ENCODE data around the gene TAB3.

Gene TAB3

DNA sequence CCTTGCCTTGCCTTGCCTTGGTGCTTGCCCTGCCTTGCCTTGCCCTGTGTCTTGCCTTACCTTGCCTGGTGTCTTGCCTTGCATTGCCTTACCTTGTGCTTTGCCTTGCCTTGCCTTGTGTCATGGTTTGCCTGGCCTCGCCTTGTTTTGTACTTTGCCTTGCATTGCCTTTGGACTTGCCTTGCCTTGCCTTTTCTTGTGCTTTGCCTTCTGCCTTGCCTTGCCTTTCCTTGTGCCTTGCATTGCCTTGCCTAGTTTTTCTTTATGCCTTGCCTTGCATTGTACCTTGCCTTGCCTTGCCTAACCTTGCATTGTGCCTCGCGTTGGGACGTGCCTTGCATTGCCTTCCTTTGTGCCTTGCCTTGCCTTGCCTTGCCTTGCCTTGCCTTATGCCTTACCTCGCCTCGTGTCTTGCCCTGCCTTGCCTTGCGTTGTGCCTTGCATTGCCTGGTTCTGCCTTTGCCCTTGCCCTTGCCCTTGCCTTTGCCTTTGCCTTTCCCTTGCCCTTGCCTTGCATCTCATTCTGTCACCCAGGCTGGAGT lies 82.8 kb downstream of the TAB3 start:
- Histone ChIP-seq H3K4me2 (ENCODE audit: low read depth, low read length) (no peak overlapping the region), H3F3A (ENCODE audit: insufficient read depth, low read length) (no peaks in the 10 kb centered on the region), H3K27ac (ENCODE audit: low read length) (no peak overlapping the region), H3K27me3 (replicated peaks; ENCODE audit: insufficient read depth, low read length) (no peaks in the 10 kb centered on the region), H4K20me1 (ENCODE audit: insufficient read depth, low read length) (no peaks in the 10 kb centered on the region), H3K9me3 (replicated peaks; ENCODE audit: insufficient read depth, low read length) (no peaks in the 10 kb centered on the region), H2AFZ (ENCODE audit: low read length) (no peak overlapping the region), H3K9me2 (replicated peaks; ENCODE audit: insufficient read depth, low read length) (no peaks in the 10 kb centered on the region), H3K4me1 (ENCODE audit: low read length) (no peaks in the 10 kb centered on the region), H3K4me3 (ENCODE audit: low read length) (no peak overlapping the region), H3K79me2 (ENCODE audit: low read length) (no peaks in the 10 kb centered on the region), H3K9ac (ENCODE audit: low read length) (no peak overlapping the region), H3K36me3 (replicated peaks; ENCODE audit: insufficient read depth, low read length) (no peaks in the 10 kb centered on the region)
- no peak for DNase-seq
- TF ChIP-seq EZH2phosphoT487 (IDR thresholded peaks at IDR 0.05; ENCODE audit: low read length) (no peak), EZH2 (optimal IDR thresholded peaks at IDR 0.05; ENCODE audit: low read depth, low read length) (no peak)
- TF ChIP-seq, protein P1, sequence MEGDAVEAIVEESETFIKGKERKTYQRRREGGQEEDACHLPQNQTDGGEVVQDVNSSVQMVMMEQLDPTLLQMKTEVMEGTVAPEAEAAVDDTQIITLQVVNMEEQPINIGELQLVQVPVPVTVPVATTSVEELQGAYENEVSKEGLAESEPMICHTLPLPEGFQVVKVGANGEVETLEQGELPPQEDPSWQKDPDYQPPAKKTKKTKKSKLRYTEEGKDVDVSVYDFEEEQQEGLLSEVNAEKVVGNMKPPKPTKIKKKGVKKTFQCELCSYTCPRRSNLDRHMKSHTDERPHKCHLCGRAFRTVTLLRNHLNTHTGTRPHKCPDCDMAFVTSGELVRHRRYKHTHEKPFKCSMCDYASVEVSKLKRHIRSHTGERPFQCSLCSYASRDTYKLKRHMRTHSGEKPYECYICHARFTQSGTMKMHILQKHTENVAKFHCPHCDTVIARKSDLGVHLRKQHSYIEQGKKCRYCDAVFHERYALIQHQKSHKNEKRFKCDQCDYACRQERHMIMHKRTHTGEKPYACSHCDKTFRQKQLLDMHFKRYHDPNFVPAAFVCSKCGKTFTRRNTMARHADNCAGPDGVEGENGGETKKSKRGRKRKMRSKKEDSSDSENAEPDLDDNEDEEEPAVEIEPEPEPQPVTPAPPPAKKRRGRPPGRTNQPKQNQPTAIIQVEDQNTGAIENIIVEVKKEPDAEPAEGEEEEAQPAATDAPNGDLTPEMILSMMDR (IDR thresholded peaks at IDR 0.05; ENCODE audit: low read length), result no peak

DNA sequence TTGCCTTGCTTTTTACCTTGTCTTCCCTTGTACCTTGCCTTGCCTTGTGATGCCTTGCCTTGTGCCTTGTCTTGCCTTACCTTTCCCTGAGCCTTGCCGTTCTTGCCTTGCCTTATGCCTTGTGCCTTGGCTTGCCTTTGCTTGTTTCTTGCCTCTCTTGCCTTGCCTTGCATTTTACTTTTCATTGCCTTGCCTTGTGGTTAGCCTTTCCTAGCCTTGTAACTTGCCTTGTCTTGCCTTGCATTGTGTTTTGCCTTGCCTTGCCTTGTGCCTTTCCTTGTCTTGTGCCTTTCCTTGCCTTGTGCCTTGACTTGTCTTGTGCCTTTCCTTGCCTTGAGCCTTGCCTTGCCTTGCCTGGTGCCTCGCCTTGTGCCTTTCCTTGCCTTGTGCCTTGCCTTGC lies 84.6 kb downstream of the TAB3 start:
- DNase-seq, result no peak
- Histone ChIP-seq H3K9me3 (replicated peaks; ENCODE audit: insufficient read depth, low read length) (no peaks in the 10 kb centered on the region), H3K27ac (ENCODE audit: low read length) (no peak overlapping the region), H3K9me2 (replicated peaks; ENCODE audit: insufficient read depth, low read length) (no peaks in the 10 kb centered on the region), H4K20me1 (ENCODE audit: insufficient read depth, low read length) (no peaks in the 10 kb centered on the region), H3K27me3 (replicated peaks; ENCODE audit: insufficient read depth, low read length) (no peaks in the 10 kb centered on the region), H3K36me3 (replicated peaks; ENCODE audit: insufficient read depth, low read length) (no peaks in the 10 kb centered on the region), H3K4me2 (ENCODE audit: low read depth, low read length) (no peak overlapping the region), H3K4me3 (ENCODE audit: low read length) (no peak overlapping the region), H3K9ac (ENCODE audit: low read length) (no peak overlapping the region), H3K4me1 (ENCODE audit: low read length) (no peaks in the 10 kb centered on the region), H2AFZ (ENCODE audit: low read length) (no peak overlapping the region), H3F3A (ENCODE audit: insufficient read depth, low read length) (no peaks in the 10 kb centered on the region), H3K79me2 (ENCODE audit: low read length) (no peaks in the 10 kb centered on the region)
- TF ChIP-seq EZH2 (optimal IDR thresholded peaks at IDR 0.05; ENCODE audit: low read depth, low read length), result no peak
- TF ChIP-seq, protein P1 (IDR thresholded peaks at IDR 0.05; ENCODE audit: low read length), result no peak
- no peak for TF ChIP-seq EZH2phosphoT487 (IDR thresholded peaks at IDR 0.05; ENCODE audit: low read length)

DNA sequence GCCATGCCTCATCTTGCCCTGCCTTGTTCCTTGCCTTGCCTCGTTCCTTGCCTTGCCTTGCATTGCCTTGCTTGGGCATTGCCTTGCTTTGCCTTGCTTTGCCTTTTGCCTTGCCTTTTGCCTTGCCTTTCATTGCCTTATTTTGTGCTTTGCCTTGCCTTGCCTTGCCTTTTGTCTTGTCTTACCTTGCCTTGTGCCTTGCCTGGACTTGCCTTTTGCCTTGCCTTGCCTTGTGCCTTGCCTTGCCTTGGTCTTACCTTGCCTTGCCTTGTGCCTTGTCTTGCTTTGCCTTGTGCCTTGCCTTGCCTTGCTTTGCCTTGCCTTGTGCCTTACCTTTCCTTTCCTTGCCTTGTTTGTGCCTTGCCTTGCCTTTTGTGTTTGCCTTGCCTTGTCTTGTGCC lies 88.2 kb downstream of the TAB3 start:
- H3K79me2 ChIP-seq (ENCODE audit: low read length), result no peaks in the 10 kb centered on the region
- no peak overlapping the region for H3K27ac ChIP-seq (ENCODE audit: low read length)
- TF ChIP-seq EZH2 (optimal IDR thresholded peaks at IDR 0.05; ENCODE audit: low read depth, low read length), result no peak
- no peak for TF ChIP-seq EZH2phosphoT487 (IDR thresholded peaks at IDR 0.05; ENCODE audit: low read length)
- TF ChIP-seq, protein P1 (IDR thresholded peaks at IDR 0.05; ENCODE audit: low read length), result no peak
- H3K4me2 ChIP-seq (ENCODE audit: low read depth, low read length), result no peak overlapping the region
- no peak overlapping the region for H3K4me3 ChIP-seq (ENCODE audit: low read length)
- H2AFZ ChIP-seq (ENCODE audit: low read length), result no peak overlapping the region
- no peaks in the 10 kb centered on the region for H3K36me3 ChIP-seq (replicated peaks; ENCODE audit: insufficient read depth, low read length)
- no peaks in the 10 kb centered on the region for H3K27me3 ChIP-seq (replicated peaks; ENCODE audit: insufficient read depth, low read length)
- H3F3A ChIP-seq (ENCODE audit: insufficient read depth, low read length), result no peaks in the 10 kb centered on the region
- no peak overlapping the region for H3K9ac ChIP-seq (ENCODE audit: low read length)
- no peak for DNase-seq
- H4K20me1 ChIP-seq (ENCODE audit: insufficient read depth, low read length), result no peaks in the 10 kb centered on the region
- H3K4me1 ChIP-seq (ENCODE audit: low read length), result no peaks in the 10 kb centered on the region
- H3K9me2 ChIP-seq (replicated peaks; ENCODE audit: insufficient read depth, low read length), result no peaks in the 10 kb centered on the region
- no peaks in the 10 kb centered on the region for H3K9me3 ChIP-seq (replicated peaks; ENCODE audit: insufficient read depth, low read length)
